CD14-positive monocyte (primary cell): ENCODE data around the gene MATCAP1. TPM values are rescaled to one million over a fixed set of nuclear protein-coding genes. Genes with fewer than 3 reads are reported as not detected.

Source experiments
- DNase-seq, 3 donors: peaks; one replicate each; pipeline ENCODE4 v3.0.0-alpha.2; 2011 to 2022
- H2AFZ ChIP-seq: 2 replicates; pipeline ENCODE4 v1.6.0; 2012; ENCODE audit warnings: mild to moderate bottlenecking, low read depth, low read length, inconsistent platforms; ENCODE audit not compliant: insufficient read depth, poor library complexity, severe bottlenecking
- H3K27ac ChIP-seq, 2 donors: 1 replicate in 1 of 2; 2 replicates in 1 of 2; pipeline ENCODE4 v1.5.1; 2012 to 2013; ENCODE audit warnings: low read length in 2 of 2, control low read depth in 1 of 2, inconsistent platforms in 1 of 2, low read depth in 1 of 2, mild to moderate bottlenecking in 1 of 2
- H3K27me3 ChIP-seq, 2 donors: one replicate each; pipeline versions ENCODE4 v1.6.0 to v1.6.1; 2011 to 2013; ENCODE audit warnings: low read length in 2 of 2; ENCODE audit not compliant: control insufficient read depth in 2 of 2, insufficient read depth in 2 of 2
- H3K36me3 ChIP-seq, 2 donors: replicated peaks in 1 of 2; 1 replicate in 1 of 2; 2 replicates in 1 of 2; pipeline versions ENCODE4 v1.5.1 to v1.6.1; 2012 to 2013; ENCODE audit warnings: low read length in 2 of 2, control low read depth in 1 of 2, inconsistent platforms in 1 of 2, mild to moderate bottlenecking in 1 of 2; ENCODE audit not compliant: insufficient read depth in 2 of 2, control insufficient read depth in 1 of 2
- H3K4me1 ChIP-seq, 2 donors: 1 replicate in 1 of 2; 2 replicates in 1 of 2; pipeline versions ENCODE4 v1.5.1 to v1.6.1; 2012 to 2013; ENCODE audit warnings: low read length in 2 of 2, control low read depth in 1 of 2, inconsistent platforms in 1 of 2, mild to moderate bottlenecking in 1 of 2, moderate library complexity in 1 of 2; ENCODE audit not compliant: insufficient read depth in 2 of 2, control insufficient read depth in 1 of 2
- H3K4me2 ChIP-seq: replicated peaks from 2 replicates; pipeline ENCODE3; 2012; ENCODE audit warnings: low read length, moderate library complexity, mild to moderate bottlenecking; ENCODE audit not compliant: poor library complexity, severe bottlenecking; ENCODE audit errors: extremely low read depth
- H3K4me3 ChIP-seq, 3 experiments: fragments of 200-600 bp in 1 of 3; sonication (generic) in 1 of 3; replicated peaks in 1 of 3; 1 replicate in 2 of 3; 2 replicates in 1 of 3; pipeline ENCODE4 v1.5.1; 2011 to 2013; ENCODE audit warnings: low read length in 3 of 3, mild to moderate bottlenecking in 3 of 3, control low read depth in 2 of 3, low read depth in 2 of 3, inconsistent platforms in 1 of 3, moderate library complexity in 1 of 3
- H3K79me2 ChIP-seq: 2 replicates; pipeline ENCODE4 v1.6.0; 2012; ENCODE audit warnings: mild to moderate bottlenecking, control low read depth, inconsistent platforms, low read length, moderate library complexity; ENCODE audit not compliant: insufficient read depth
- H3K9ac ChIP-seq: 2 replicates; pipeline ENCODE4 v1.6.0; 2017; ENCODE audit warnings: low read length, mild to moderate bottlenecking; ENCODE audit not compliant: insufficient read depth, poor library complexity, severe bottlenecking
- H3K9me3 ChIP-seq, 2 donors: replicated peaks in 1 of 2; 1 replicate in 1 of 2; 2 replicates in 1 of 2; pipeline versions ENCODE4 v1.5.1 to v1.6.1; 2012 to 2013; ENCODE audit warnings: low read length in 2 of 2, control low read depth in 1 of 2; ENCODE audit not compliant: control insufficient read depth in 1 of 2, insufficient read depth in 1 of 2
- H4K20me1 ChIP-seq: 2 replicates; pipeline ENCODE4 v1.6.0; 2012; ENCODE audit warnings: mild to moderate bottlenecking, low read length, control low read depth, moderate library complexity; ENCODE audit not compliant: insufficient read depth
- H3K27ac Mint-ChIP-seq, 7 donors: one replicate each; pipeline ENCODE4 v1.8.0; 2020; ENCODE audit warnings: mild to moderate bottlenecking in 7 of 7, mixed read lengths in 7 of 7, moderate library complexity in 6 of 7, inconsistent platforms in 2 of 7
- H3K27me3 Mint-ChIP-seq, 3 donors: one replicate each; pipeline ENCODE4 v1.8.0; 2021 to 2022; ENCODE audit warnings: low read depth in 3 of 3, mild to moderate bottlenecking in 3 of 3, mixed read lengths in 3 of 3, moderate library complexity in 3 of 3, inconsistent platforms in 1 of 3
- H3K36me3 Mint-ChIP-seq, 2 donors: one replicate each; pipeline ENCODE4 v1.8.0; 2020; ENCODE audit warnings: mixed read lengths in 2 of 2, inconsistent platforms in 1 of 2, mild to moderate bottlenecking in 1 of 2
- H3K4me1 Mint-ChIP-seq: one replicate; pipeline ENCODE4 v1.8.0; 2020; ENCODE audit warnings: mild to moderate bottlenecking, mixed read lengths
- H3K4me3 Mint-ChIP-seq, 2 donors: one replicate each; pipeline ENCODE4 v1.8.0; 2020; ENCODE audit warnings: mild to moderate bottlenecking in 2 of 2, mixed read lengths in 2 of 2, moderate library complexity in 1 of 2
- H3K9me3 Mint-ChIP-seq, 7 donors: one replicate each; pipeline ENCODE4 v1.8.0; 2020 to 2022; ENCODE audit warnings: mixed read lengths in 7 of 7, mild to moderate bottlenecking in 6 of 7, moderate library complexity in 6 of 7, inconsistent platforms in 2 of 7
- CTCF ChIP-seq: fragments of 200-600 bp; IDR thresholded peaks from one replicate; pipeline ENCODE4 v1.8.0; 2022; ENCODE audit warnings: antibody characterized with exemption, mild to moderate bottlenecking
- WGBS: methylation state at CpG from one replicate; pipeline ENCODE4 v1.1.5; 2013; ENCODE audit warnings: missing lambda C conversion rate; ENCODE audit not compliant: insufficient coverage; 5-methylcytosine and 5-hydroxymethylcytosine counted together
- intact Hi-C, 2 donors: fragments of 100-400 bp; cut with micrococcal nuclease; formaldehyde crosslinking; loops; one replicate each; pipeline versions ENCODE4 v1.15.0 to v1.15.1; 2023
- polyA plus RNA-seq, 3 donors: library from polyadenylated mRNA; depleted of rRNA in 1 of 3; unstranded in 2 of 3; stranded (reverse) in 1 of 3; fragments of 300-500 nt in 2 of 3; fragments of >200 nt in 1 of 3; fragmentation: Illumina TruSeq in 2 of 3; gene quantifications; 1 replicate in 2 of 3; 2 replicates in 1 of 3; pipeline ENCODE4 v1.2.3, GENCODE V29; 2012 to 2021

The MATCAP1 gene
- polyA plus RNA-seq, 3 donors, result 0.58 to 43.3 (median 0.99) TPM

DNA sequence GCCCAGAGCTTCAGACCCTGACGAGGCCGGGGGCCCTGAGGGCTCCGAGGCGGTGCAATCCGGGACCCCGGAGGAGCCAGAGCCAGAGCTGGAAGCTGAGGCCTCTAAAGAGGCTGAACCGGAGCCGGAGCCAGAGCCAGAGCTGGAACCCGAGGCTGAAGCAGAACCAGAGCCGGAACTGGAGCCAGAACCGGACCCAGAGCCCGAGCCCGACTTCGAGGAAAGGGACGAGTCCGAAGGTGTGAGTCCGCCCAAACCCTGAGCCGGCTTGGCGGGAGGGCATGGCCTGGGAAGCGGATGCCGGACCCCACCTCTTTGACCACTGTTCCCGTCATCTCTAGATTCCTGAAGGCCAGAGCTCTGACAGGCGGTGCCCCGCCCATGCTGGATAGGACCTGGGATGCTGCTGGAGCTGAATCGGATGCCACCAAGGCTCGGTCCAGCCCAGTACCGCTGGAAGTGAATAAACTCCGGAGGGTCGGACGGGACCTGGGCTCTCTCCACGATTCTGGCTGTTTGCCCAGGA is 9.0 kb downstream of the MATCAP1 start:
- Mint-ChIP-seq H3K4me1 (peaks cover 50% of the 10 kb centered on the region), H3K36me3 (peaks cover 34 to 37% of the 10 kb centered on the region in 2 donors), H3K27ac (no peak overlapping the region), H3K9me3 (peaks cover 0 to 19% (median 5%) of the 10 kb centered on the region in 7 donors), H3K4me3 (peak overlapping the region; percentile 80 to 93), H3K27me3 (peaks cover 50 to 89% (median 63%) of the 10 kb centered on the region in 3 donors)
- Histone ChIP-seq H3K9me3 (no peaks in the 10 kb centered on the region), H3K36me3 (no peaks in the 10 kb centered on the region), H3K4me1 (peaks cover 62 to 70% of the 10 kb centered on the region in 2 donors), H2AFZ (peak overlapping the region; percentile 70), H3K9ac (peak overlapping the region; percentile 15), H3K4me3 (peak overlapping the region in 2 of 3 experiments; percentile 15 to 69), H3K27me3 (peaks cover 13 to 52% of the 10 kb centered on the region in 2 donors), H3K4me2 (peak overlapping the region; percentile 75), H4K20me1 (peaks cover 32% of the 10 kb centered on the region), H3K79me2 (no peaks in the 10 kb centered on the region), H3K27ac (no peak overlapping the region)
- WGBS, result 32% methylated on average over 31 of the region's 31 CpGs
- no peak for DNase-seq
- no peak for TF ChIP-seq CTCF
- intact Hi-C loops, result no loop called here

DNA sequence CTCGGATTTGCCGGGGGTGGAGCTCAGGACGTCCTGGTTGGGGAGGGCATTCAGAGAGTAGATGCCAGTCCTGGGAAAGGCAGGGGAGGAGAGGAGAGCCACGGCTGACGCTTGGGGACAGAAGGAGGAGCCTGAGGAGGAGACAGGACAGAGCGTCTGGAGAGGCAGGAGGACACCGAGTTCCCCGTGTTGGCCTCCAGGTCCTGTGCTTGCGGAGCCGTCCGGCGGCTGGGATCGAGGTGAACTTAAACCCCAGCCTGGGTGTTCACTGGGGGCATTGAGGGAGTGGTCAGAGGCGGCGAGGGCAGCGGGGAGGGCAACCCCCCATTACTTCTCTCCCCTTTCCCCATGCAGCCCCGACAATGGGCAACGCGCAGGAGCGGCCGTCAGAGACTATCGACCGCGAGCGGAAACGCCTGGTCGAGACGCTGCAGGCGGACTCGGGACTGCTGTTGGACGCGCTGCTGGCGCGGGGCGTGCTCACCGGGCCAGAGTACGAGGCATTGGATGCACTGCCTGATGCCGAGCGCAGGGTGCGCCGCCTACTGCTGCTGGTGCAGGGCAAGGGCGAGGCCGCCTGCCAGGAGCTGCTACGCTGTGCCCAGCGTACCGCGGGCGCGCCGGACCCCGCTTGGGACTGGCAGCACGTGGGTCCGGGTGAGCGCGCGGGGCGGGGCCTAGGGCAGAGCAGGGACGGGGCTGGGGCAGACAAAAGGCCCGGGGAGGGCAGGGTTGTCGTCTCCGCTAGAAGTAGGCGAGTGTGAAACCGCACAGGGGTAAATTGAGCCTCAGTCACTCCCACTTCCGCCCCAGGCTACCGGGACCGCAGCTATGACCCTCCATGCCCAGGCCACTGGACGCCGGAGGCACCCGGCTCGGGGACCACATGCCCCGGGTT is 9.7 kb downstream of the MATCAP1 start:
- peaks cover 13 to 57% of the 10 kb centered on the region in 2 donors for H3K27me3 ChIP-seq
- WGBS, result under 1% methylated on average over 63 of the region's 71 CpGs
- intact Hi-C loops, result no loop called here

More for the DNA sequence above, 9.7 kb downstream of the MATCAP1 start:
- peaks cover 30 to 36% of the 10 kb centered on the region in 2 donors for H3K36me3 Mint-ChIP-seq
- H3K79me2 ChIP-seq, result no peaks in the 10 kb centered on the region
- peak overlapping the region; percentile 75 for H3K4me2 ChIP-seq
- peaks cover 0 to 19% (median 5%) of the 10 kb centered on the region in 7 donors for H3K9me3 Mint-ChIP-seq
- peak overlapping the region; percentile 11 to 69 (median 35) for H3K4me3 ChIP-seq
- peaks cover 29% of the 10 kb centered on the region for H4K20me1 ChIP-seq
- peak overlapping the region; percentile 15 for H3K9ac ChIP-seq
- H3K4me3 Mint-ChIP-seq, result peak overlapping the region; percentile 80 to 93
- peak overlapping the region; percentile 70 for H2AFZ ChIP-seq
- peaks cover 57% of the 10 kb centered on the region for H3K4me1 Mint-ChIP-seq
- H3K27ac Mint-ChIP-seq, result peak overlapping the region in 6 of 7 donors; percentile 70 to 90 (median 80)
- DNase-seq, result peak; percentile 78 to 83 (median 81)
- no peaks in the 10 kb centered on the region for H3K9me3 ChIP-seq
- peak overlapping the region; percentile 29 to 31 for H3K27ac ChIP-seq
- H3K36me3 ChIP-seq, result no peaks in the 10 kb centered on the region
- peaks cover 53 to 89% (median 66%) of the 10 kb centered on the region in 3 donors for H3K27me3 Mint-ChIP-seq
- H3K4me1 ChIP-seq, result peaks cover 69 to 77% of the 10 kb centered on the region in 2 donors
- TF ChIP-seq CTCF, result peak; percentile 10
